Epithelial cell of esophagus (primary cell): ENCODE measurements around the gene FZD2.

ENCODE experiments used
- DNase-seq: peaks from one replicate; pipeline ENCODE4 v3.0.0; 2010; ENCODE audit warnings: low read depth
- H3K4me3 ChIP-seq: 2 replicates; pipeline ENCODE4 v1.5.1; 2011; ENCODE audit warnings: mild to moderate bottlenecking, low read length, control low read depth
- TF ChIP-seq, protein P1 (sequence below): IDR thresholded peaks from 2 replicates; pipeline ENCODE4 v1.5.1; 2011; ENCODE audit warnings: low read depth, mild to moderate bottlenecking, low read length, control low read depth, inconsistent platforms; ENCODE audit not compliant: insufficient read depth; ENCODE audit errors: missing control alignments

Gene FZD2

DNA sequence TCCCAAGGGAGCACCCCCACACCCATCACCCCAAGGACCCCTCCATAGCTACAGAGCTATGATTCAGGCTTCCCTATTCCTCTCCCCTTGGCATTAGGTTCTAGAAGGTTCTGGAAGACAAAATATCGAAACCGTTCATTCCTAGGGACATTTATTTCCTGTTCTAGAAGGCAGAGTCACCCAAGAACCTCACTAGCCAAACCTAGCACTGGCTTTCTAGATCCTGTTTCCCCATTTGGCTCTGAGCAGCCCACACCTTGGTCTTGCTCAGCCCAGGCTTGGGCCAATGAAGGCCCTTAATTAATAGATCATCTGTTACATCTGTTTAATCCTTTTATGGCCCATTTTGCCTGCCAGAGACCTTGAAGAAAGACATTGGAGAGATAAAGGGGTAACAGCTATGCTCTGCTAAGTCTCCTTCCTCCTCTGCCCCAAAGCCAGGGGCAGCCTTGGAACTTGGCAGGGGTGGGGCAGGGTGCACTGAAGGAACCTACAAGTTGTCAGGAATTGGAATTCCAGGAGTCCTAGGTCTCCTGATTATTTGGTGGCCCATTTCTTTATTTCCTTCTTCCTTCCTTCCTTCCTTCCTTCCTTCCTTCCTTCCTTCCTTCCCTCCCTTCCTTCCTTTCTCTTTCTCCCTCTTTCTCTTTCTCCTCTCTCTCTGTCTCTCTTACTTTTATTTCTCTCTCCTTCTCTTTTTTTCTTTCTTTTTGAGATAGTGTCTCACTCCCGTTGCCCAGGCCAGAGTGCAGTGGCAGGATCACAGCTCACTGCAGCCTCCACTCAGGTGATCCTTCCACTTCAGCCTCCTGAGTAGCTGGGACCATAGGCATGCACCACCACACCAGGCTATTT lies 8.7 kb upstream of the FZD2 start:
- DNase-seq, result no peak
- TF ChIP-seq, protein P1, sequence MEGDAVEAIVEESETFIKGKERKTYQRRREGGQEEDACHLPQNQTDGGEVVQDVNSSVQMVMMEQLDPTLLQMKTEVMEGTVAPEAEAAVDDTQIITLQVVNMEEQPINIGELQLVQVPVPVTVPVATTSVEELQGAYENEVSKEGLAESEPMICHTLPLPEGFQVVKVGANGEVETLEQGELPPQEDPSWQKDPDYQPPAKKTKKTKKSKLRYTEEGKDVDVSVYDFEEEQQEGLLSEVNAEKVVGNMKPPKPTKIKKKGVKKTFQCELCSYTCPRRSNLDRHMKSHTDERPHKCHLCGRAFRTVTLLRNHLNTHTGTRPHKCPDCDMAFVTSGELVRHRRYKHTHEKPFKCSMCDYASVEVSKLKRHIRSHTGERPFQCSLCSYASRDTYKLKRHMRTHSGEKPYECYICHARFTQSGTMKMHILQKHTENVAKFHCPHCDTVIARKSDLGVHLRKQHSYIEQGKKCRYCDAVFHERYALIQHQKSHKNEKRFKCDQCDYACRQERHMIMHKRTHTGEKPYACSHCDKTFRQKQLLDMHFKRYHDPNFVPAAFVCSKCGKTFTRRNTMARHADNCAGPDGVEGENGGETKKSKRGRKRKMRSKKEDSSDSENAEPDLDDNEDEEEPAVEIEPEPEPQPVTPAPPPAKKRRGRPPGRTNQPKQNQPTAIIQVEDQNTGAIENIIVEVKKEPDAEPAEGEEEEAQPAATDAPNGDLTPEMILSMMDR, result no peak
- H3K4me3 ChIP-seq, result no peak overlapping the region

DNA sequence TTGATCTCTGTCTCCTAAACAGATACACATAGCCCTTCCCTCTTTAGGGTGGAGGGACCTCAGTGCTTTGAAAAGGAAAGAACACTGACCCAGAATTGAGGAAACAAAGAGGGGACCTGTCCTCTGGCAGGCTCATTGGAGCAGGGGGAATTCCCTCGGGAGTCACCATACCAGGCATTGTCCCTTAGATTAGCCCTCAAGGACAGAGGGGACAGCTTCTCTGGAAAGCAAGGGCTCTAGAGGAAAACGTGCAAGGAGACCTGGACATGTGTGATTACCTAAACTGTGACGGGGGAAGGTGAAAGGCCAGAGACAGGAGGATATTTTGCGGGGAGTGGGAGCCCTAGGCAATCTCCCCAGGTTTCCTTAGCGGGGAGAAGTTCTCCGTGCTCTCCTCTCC lies 7.6 kb upstream of the FZD2 start:
- TF ChIP-seq, protein P1, result no peak
- no peak for DNase-seq
- H3K4me3 ChIP-seq, result no peak overlapping the region

DNA sequence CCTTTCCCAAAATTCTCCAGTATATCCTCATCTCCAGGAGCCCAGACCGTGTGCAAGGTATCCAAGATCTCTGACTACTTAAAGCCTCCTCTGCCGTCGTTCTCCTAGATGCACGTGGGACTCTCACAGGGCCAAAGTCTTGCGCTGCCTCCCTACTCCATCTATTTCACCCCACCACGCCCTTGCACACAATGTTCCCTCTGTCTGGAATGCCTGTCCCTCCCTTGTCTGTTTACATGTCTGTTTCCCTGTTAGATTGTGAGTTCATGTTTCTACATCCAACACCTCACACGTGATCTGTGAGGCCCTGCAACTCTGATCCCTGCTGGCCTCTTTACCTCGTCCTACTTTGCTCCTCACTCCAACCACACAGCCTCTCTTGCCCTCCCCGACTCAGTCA lies 4.9 kb upstream of the FZD2 start:
- TF ChIP-seq, protein P1, result no peak
- no peak for DNase-seq
- no peak overlapping the region for H3K4me3 ChIP-seq

DNA sequence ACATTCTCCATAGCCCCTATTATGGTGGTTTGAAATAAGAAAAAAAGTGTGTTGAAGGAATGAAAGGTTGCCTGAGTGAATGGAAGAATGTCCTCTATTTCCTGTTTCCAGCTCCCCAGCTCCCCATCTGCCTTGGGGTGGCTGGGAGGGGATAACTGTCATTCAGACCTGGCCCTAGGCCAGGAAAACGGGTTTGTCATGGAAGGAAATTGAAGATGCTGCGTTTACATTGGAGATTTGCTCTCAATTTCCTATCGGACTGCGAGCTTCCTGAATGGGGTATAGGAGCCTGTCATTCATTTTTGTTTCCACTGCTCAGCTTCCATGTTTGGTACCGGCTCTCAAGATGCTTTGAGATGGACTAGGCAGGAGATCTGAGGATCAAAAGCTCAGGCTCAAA lies 2.2 kb upstream of the FZD2 start:
- DNase-seq, result no peak
- no peak overlapping the region for H3K4me3 ChIP-seq
- TF ChIP-seq, protein P1, result no peak

DNA sequence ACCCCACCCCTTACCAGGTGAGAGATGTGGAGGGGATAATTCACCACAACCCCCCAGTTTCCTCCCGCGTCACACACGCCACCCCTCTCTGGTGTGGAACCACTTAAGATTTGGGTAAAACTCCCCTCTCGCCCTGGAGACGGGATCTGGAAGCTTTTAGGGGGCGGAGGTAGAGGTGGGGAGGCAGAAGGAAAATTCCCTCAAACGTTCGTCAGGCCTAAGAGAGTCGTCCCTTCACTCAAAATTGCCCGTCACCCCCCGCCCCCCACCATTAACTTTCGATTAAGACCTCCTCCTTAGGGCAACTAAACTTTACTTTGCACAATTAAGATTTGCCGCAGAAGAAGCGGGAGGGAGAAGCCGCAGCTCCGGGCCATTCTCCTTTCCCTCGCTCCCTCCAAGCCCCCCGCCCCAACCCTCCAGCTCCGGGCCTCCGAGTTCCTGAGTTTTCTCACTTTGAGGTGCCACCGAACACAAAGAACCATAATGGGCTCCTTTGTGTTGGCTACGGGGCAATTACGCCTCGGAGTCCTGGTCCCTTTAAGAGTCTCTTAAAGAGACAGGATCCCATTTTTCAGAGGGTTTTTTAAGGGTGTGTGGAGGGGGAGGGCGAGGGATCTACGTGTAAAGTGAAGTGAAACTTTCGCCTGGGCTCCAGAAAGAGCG lies 985 bp upstream of the FZD2 start:
- DNase-seq, result peak; percentile 47
- peak overlapping the region; percentile 75 for H3K4me3 ChIP-seq
- TF ChIP-seq, protein P1, result no peak

DNA sequence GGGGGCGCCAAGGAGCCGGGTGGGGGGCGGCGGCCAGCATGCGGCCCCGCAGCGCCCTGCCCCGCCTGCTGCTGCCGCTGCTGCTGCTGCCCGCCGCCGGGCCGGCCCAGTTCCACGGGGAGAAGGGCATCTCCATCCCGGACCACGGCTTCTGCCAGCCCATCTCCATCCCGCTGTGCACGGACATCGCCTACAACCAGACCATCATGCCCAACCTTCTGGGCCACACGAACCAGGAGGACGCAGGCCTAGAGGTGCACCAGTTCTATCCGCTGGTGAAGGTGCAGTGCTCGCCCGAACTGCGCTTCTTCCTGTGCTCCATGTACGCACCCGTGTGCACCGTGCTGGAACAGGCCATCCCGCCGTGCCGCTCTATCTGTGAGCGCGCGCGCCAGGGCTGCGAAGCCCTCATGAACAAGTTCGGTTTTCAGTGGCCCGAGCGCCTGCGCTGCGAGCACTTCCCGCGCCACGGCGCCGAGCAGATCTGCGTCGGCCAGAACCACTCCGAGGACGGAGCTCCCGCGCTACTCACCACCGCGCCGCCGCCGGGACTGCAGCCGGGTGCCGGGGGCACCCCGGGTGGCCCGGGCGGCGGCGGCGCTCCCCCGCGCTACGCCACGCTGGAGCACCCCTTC lies 484 bp downstream of the FZD2 start:
- TF ChIP-seq, protein P1, result no peak
- H3K4me3 ChIP-seq, result peak overlapping the region; percentile 42
- peak; percentile 66 for DNase-seq
